Fibroblast of villous mesenchyme (primary cell): Measurements from ENCODE around the gene MSANTD1. TPM values are rescaled to one million over a fixed set of nuclear protein-coding genes. Genes with fewer than 3 reads are reported as not detected.

ENCODE experiments used
- DNase-seq: peaks from one replicate; pipeline ENCODE4 v3.0.0-alpha.2; 2010; ENCODE audit warnings: low read depth
- H3K4me3 ChIP-seq: 2 replicates; pipeline ENCODE4 v1.5.1; 2011; ENCODE audit warnings: low read depth, mild to moderate bottlenecking, low read length
- CTCF ChIP-seq: IDR thresholded peaks from 2 replicates; pipeline ENCODE4 v1.5.1; 2012; ENCODE audit warnings: low read depth, mild to moderate bottlenecking, low read length; ENCODE audit not compliant: insufficient read depth
- total RNA-seq: library from RNA; depleted of rRNA; stranded (reverse); fragments of >200 nt; gene quantifications from 2 replicates; pipeline ENCODE4 v1.2.3, GENCODE V29; 2012

The MSANTD1 gene
- total RNA-seq, 1 donor = 0.86 TPM

GRCh38 chr4:3305610-3306371 lies 56.8 kb downstream of the MSANTD1 start:
- TF ChIP-seq CTCF = no peak
- DNase-seq = no peak

More at GRCh38 chr4:3305610-3306371, 56.8 kb downstream of the MSANTD1 start:
- no peak overlapping the region for H3K4me3 ChIP-seq

Other genes starting within 250 kb of the MSANTD1 start
- not detected in 2 replicates for gene HTT-AS, start 174.6 kb upstream of the MSANTD1 start, total RNA-seq
- gene HTT, start 174.5 kb upstream of the MSANTD1 start, total RNA-seq = 60.6 and 65.2 TPM in 2 replicates
- gene RGS12, start 43.9 kb downstream of the MSANTD1 start, total RNA-seq = 11.7 and 13.5 TPM in 2 replicates
- gene HGFAC, start 192.8 kb downstream of the MSANTD1 start, total RNA-seq = not detected in 2 replicates
- not detected in 2 replicates for gene DOK7, start 214.1 kb downstream of the MSANTD1 start, total RNA-seq